IPS DF 4.7 (cell line): ENCODE results near the gene DDX6.
A peak's percentile ranks its signal among the peaks of the same experiment; 100 is the strongest.
"Not testable (repeated sequence)": the region's sequence is repeated elsewhere in the genome, so short reads cannot be mapped to it uniquely, and the experiment has no call there.

Experiments
- DNase-seq: peaks from one replicate; pipeline ENCODE4 v3.0.0-alpha.2; 2013; ENCODE audit warnings: low spot score; ENCODE audit errors: extremely low read depth

Gene DDX6

GRCh38 chr11:118744046-118744445 is 46.9 kb downstream of the DDX6 start:
- no peak for DNase-seq

GRCh38 chr11:118742304-118742703 is 48.7 kb downstream of the DDX6 start:
- no peak for DNase-seq

GRCh38 chr11:118740892-118741291 is 50.1 kb downstream of the DDX6 start:
- no peak for DNase-seq

- no peak for DNase-seq
Observed at GRCh38 chr11:118735203-118735602, 55.8 kb downstream of the DDX6 start.

- no peak for DNase-seq
Observed at GRCh38 chr11:118734031-118734430, 56.9 kb downstream of the DDX6 start.

- DNase-seq: not testable (repeated sequence)
Observed at GRCh38 chr11:118729753-118730152, 61.2 kb downstream of the DDX6 start.

- not testable (repeated sequence) for DNase-seq
Observed at GRCh38 chr11:118728112-118728511, 62.9 kb downstream of the DDX6 start.

- not testable (repeated sequence) for DNase-seq
Observed at GRCh38 chr11:118727721-118728066, 63.3 kb downstream of the DDX6 start.

- DNase-seq: not testable (repeated sequence)
Observed at GRCh38 chr11:118727001-118727720, 63.8 kb downstream of the DDX6 start.

GRCh38 chr11:118721478-118722015 is 69.4 kb downstream of the DDX6 start:
- DNase-seq: not testable (repeated sequence)

GRCh38 chr11:118720740-118721139 is 70.2 kb downstream of the DDX6 start:
- not testable (repeated sequence) for DNase-seq

GRCh38 chr11:118720078-118720477 is 70.9 kb downstream of the DDX6 start:
- DNase-seq: not testable (repeated sequence)

- not testable (repeated sequence) for DNase-seq
Observed at GRCh38 chr11:118718562-118718961, 72.4 kb downstream of the DDX6 start.

GRCh38 chr11:118717733-118718132 is 73.2 kb downstream of the DDX6 start:
- DNase-seq: not testable (repeated sequence)

- not testable (repeated sequence) for DNase-seq
Observed at GRCh38 chr11:118717221-118717620, 73.7 kb downstream of the DDX6 start.

- peak; percentile 87 for DNase-seq
Observed at GRCh38 chr11:118715837-118716260, 75.1 kb downstream of the DDX6 start.

GRCh38 chr11:118715245-118715831 is 75.6 kb downstream of the DDX6 start:
- DNase-seq: no peak

GRCh38 chr11:118714816-118715215 is 76.1 kb downstream of the DDX6 start:
- DNase-seq: no peak

GRCh38 chr11:118714416-118714815 is 76.5 kb downstream of the DDX6 start:
- not testable (repeated sequence) for DNase-seq

- no peak for DNase-seq
Observed at GRCh38 chr11:118708296-118708695, 82.7 kb downstream of the DDX6 start.

GRCh38 chr11:118706546-118706825 is 84.5 kb downstream of the DDX6 start:
- DNase-seq: no peak

GRCh38 chr11:118705791-118706545 is 85.0 kb downstream of the DDX6 start:
- no peak for DNase-seq
